Measurements from ENCODE around the gene PTPRT. TPM values are rescaled to one million over a fixed set of nuclear protein-coding genes. Genes with fewer than 3 reads are reported as not detected.

PTPRT gene
- not detected in 5 replicates for total RNA-seq (2022; extraction: Qiagen RNA extraction; ENCODE audit: low read depth)

DNA sequence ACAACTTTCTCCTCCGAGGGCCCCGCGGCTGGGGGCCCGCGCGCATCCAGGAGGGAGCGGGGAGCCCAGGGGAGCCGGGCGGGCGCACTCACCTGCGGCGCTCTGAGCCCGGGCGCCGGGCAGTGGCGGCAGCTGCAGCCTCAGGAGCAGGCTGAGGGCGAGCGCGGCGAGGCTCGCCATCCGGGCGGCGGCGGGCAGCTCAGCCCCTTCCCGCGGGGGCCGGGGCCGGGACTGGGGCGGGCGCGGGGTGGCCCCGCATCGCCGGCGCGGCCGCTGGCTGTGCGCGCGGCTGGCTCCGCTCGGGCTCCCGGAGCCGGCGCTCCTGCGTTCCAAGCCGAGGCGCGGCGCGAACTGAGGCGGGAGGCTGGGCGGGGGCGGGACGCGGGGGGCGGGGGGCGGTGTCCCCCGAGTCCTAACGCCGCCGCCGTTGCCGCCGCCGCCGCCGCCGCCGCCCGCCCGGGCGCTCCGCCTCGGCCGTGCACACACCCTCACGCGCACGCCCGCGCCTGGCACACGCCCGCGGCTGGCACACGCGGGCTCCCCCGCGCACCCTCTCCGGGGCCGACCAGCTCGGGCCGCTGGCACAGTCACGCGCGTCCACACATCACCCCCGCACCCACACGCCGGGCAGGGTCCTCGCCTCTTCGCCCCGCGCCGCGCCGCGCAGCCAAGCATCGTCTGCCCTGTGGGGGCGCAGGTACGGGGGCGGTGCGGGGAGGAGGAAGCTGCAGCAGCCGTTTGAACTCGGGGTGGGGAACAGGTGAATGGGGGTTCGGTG lies at the start of gene PTPRT:
Gene PTPRT (minus strand): TSS at position 353 of the 778 bp plus-strand sequence. CDS start 173 bp downstream, at position 180.

Data from A549 treated with GW870086 at 1 μM for 4 hours (cell line).